Endothelial cell of umbilical vein (primary cell): Measurements from ENCODE around the gene FANCC. TPM values are rescaled to one million over a fixed set of nuclear protein-coding genes. Genes with fewer than 3 reads are reported as not detected.

Experiments
- BruUV-seq: library from RNA; stranded (reverse); fragments of 400-500 nt; replicated peaks from 2 replicates; lab custom pipeline; 2021; lab: Mats Ljungman, UMichigan
- CTCF ChIA-PET: fragments of 300-600, 350-600 bp; sonication (Branson Sonifier 250); formaldehyde crosslinking; loops from one replicate; lab custom pipeline; 2021; ENCODE audit warnings: antibody characterized with exemption, inconsistent platforms; lab: Charles Lee
- POLR2A ChIA-PET: fragments of 300-600, 350-600 bp; sonication (Branson Sonifier 250); formaldehyde crosslinking; loops from one replicate; lab custom pipeline; 2021; ENCODE audit warnings: antibody characterized with exemption, inconsistent platforms; lab: Charles Lee
- DNase-seq: peaks from one replicate; pipeline ENCODE4 v3.0.0-alpha.2; 2011; ENCODE audit warnings: low read depth, low spot score
- FAIRE-seq: peaks from 2 replicates; lab custom pipeline; 2011; peaks lifted over from hg19 to GRCh38; lab: Jason Lieb, UNC
- H2AFZ ChIP-seq: 2 replicates; pipeline ENCODE4 v1.6.0; 2012; ENCODE audit warnings: low read depth, low read length, control low read depth, inconsistent platforms
- H3K27ac ChIP-seq: 2 replicates; pipeline ENCODE4 v1.5.1; 2011; ENCODE audit warnings: low read depth, mild to moderate bottlenecking, control low read depth, low read length, moderate library complexity; ENCODE audit not compliant: insufficient read depth
- H3K27me3 ChIP-seq, 2 experiments: 2 replicates each; pipeline versions ENCODE4 v1.6.0 to v1.6.1; 2011; ENCODE audit warnings: low read length in 2 of 2, mixed read lengths in 1 of 2; ENCODE audit not compliant: control insufficient read depth in 2 of 2, insufficient read depth in 2 of 2
- H3K36me3 ChIP-seq, 2 experiments: 2 replicates in 1 of 2; 3 replicates in 1 of 2; pipeline ENCODE4 v1.5.1; 2011; ENCODE audit warnings: low read length in 2 of 2, mild to moderate bottlenecking in 1 of 2, moderate library complexity in 1 of 2; ENCODE audit not compliant: control insufficient read depth in 2 of 2, insufficient read depth in 2 of 2; ENCODE audit errors: extremely low read depth in 1 of 2
- H3K4me1 ChIP-seq: 3 replicates; pipeline ENCODE4 v1.5.1; 2011; ENCODE audit warnings: mild to moderate bottlenecking, low read length; ENCODE audit not compliant: control insufficient read depth, insufficient read depth; ENCODE audit errors: extremely low read depth
- H3K4me2 ChIP-seq: 2 replicates; pipeline ENCODE4 v1.6.1; 2011; ENCODE audit warnings: low read length, control low read depth, mixed read lengths; ENCODE audit not compliant: insufficient read depth
- H3K4me3 ChIP-seq, 3 experiments: fragments of 200-600 bp in 1 of 3; sonication (generic), shearing (Covaris generic) in 1 of 3; replicated peaks in 1 of 3; 2 replicates each; pipeline ENCODE4 v1.5.1; 2011 to 2016; ENCODE audit warnings: control low read depth in 3 of 3, low read length in 3 of 3, mild to moderate bottlenecking in 2 of 3, inconsistent platforms in 1 of 3, low read depth in 1 of 3, moderate library complexity in 1 of 3; ENCODE audit not compliant: insufficient read depth in 1 of 3
- H3K79me2 ChIP-seq: 2 replicates; pipeline ENCODE4 v1.6.0; 2012; ENCODE audit warnings: low read length, inconsistent platforms; ENCODE audit not compliant: control insufficient read depth, insufficient read depth
- H3K9ac ChIP-seq: replicated peaks from 2 replicates; pipeline ENCODE3; 2011; ENCODE audit warnings: low read length, control low read depth; ENCODE audit not compliant: insufficient read depth; ENCODE audit errors: extremely low read depth
- H3K9me1 ChIP-seq: replicated peaks from 3 replicates; pipeline ENCODE4 v1.6.0; 2011; ENCODE audit warnings: mild to moderate bottlenecking, low read length; ENCODE audit not compliant: control insufficient read depth, insufficient read depth; ENCODE audit errors: extremely low read depth
- H3K9me3 ChIP-seq: replicated peaks from 2 replicates; pipeline ENCODE4 v1.5.1; 2012; ENCODE audit warnings: low read length, inconsistent platforms; ENCODE audit not compliant: control insufficient read depth, insufficient read depth
- H4K20me1 ChIP-seq: replicated peaks from 2 replicates; pipeline ENCODE3; 2011; ENCODE audit warnings: mild to moderate bottlenecking, low read length; ENCODE audit not compliant: control insufficient read depth, insufficient read depth; ENCODE audit errors: extremely low read depth
- CTCF ChIP-seq, 2 donors: IDR thresholded peaks; 1 replicate in 1 of 2; 2 replicates in 1 of 2; pipeline ENCODE4 v1.5.1; 2011; ENCODE audit warnings: low read length in 2 of 2, mild to moderate bottlenecking in 2 of 2, moderate library complexity in 2 of 2, control low read depth in 1 of 2, inconsistent platforms in 1 of 2, low read depth in 1 of 2; ENCODE audit not compliant: insufficient read depth in 1 of 2; ENCODE audit errors: extremely low read depth in 1 of 2
- EZH2 ChIP-seq: IDR thresholded peaks from 2 replicates; pipeline ENCODE4 v1.6.1; 2012; ENCODE audit warnings: borderline replicate concordance, low read depth, mild to moderate bottlenecking, moderate library complexity, low read length, inconsistent platforms; ENCODE audit not compliant: severe bottlenecking
- FOS ChIP-seq: IDR thresholded peaks from 2 replicates; pipeline ENCODE4 v1.6.1; 2011; ENCODE audit warnings: mild to moderate bottlenecking, low read length, moderate library complexity, borderline replicate concordance; ENCODE audit not compliant: insufficient read depth
- GATA2 ChIP-seq: IDR thresholded peaks from 2 replicates; pipeline ENCODE4 v1.7.0; 2011; ENCODE audit warnings: low read depth, mild to moderate bottlenecking, moderate library complexity, mixed read lengths, low read length; ENCODE audit not compliant: insufficient read length, insufficient read depth
- JUN ChIP-seq: IDR thresholded peaks from 2 replicates; pipeline ENCODE4 v1.6.1; 2011; ENCODE audit warnings: borderline replicate concordance, low read depth; ENCODE audit not compliant: insufficient read length, insufficient read depth
- MAX ChIP-seq: IDR thresholded peaks from 2 replicates; pipeline ENCODE4 v1.6.1; 2011; ENCODE audit not compliant: insufficient read depth, insufficient read length
- MYC ChIP-seq: IDR thresholded peaks from one replicate; pipeline ENCODE4 v1.6.1; 2011; ENCODE audit warnings: mild to moderate bottlenecking, low read depth, low read length
- POLR2A ChIP-seq: IDR thresholded peaks from 2 replicates; pipeline ENCODE4 v1.6.1; 2012; ENCODE audit warnings: low read depth, mild to moderate bottlenecking, control low read depth, low read length
- POLR2AphosphoS5 ChIP-seq: IDR thresholded peaks from 2 replicates; pipeline ENCODE4 v1.6.1; 2012; ENCODE audit warnings: low read depth, mild to moderate bottlenecking, control low read depth, low read length, moderate library complexity; ENCODE audit not compliant: insufficient read depth
- dilution Hi-C: fragments of 300-500 bp; cut with MboI; formaldehyde crosslinking; loops from one replicate; pipeline ENCODE4 v1.15.0; 2019; ENCODE audit warnings: low sequenced_read_pairs; ENCODE audit not compliant: extremely low pct_ligation_motif_present
- intact Hi-C: fragments of 100-400 bp; cut with micrococcal nuclease; formaldehyde crosslinking; loops from one replicate; pipeline ENCODE4 v1.10.0; 2022
- polyA plus RNA-seq, 4 experiments: library from polyadenylated mRNA; depleted of rRNA in 3 of 4; stranded (reverse) in 3 of 4; unstranded in 1 of 4; fragments of >200 nt; gene quantifications; 2 replicates each; pipeline versions ENCODE4 v1.2.1 to v1.2.3, GENCODE V29; 2011 to 2012; ENCODE audit warnings: missing spikeins in 1 of 4
- total RNA-seq: library from RNA; stranded (reverse); gene quantifications from 2 replicates; pipeline ENCODE4 v1.2.3, GENCODE V29; 2021

The FANCC gene
- total and polyA plus RNA-seq, 2 donors (not counting 3 experiments of a cell fraction or from before 2014, with no cell fraction given), result 5.7 to 13.1 TPM

DNA sequence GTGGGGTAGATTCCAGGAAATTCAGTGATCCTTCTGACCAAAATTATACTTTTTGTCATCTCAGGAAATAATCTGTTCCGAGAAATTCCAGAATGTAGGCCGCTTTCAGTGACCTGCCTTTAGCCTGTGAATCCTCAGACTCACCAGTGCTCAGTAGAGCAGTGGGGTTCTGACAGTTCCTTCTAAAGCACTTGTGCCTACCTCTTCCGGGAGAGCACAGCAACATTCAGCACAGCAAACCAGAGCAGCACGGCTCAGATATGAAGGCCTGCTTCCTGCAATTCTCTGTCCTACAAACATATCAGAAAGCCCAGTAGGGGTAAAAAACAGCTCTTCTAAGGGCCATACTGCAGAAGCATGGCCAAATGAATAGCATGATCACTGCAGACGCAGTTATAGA, 15.0 kb downstream of the FANCC start:
- Histone ChIP-seq H2AFZ (no peak overlapping the region), H3K27ac (no peak overlapping the region), H3K9me1 (no peaks in the 10 kb centered on the region), H3K9ac (no peak overlapping the region), H3K4me3 (no peak overlapping the region), H3K36me3 (no peaks in the 10 kb centered on the region), H3K4me2 (no peak overlapping the region), H3K9me3 (no peaks in the 10 kb centered on the region), H3K27me3 (no peaks in the 10 kb centered on the region), H3K4me1 (peaks cover 26% of the 10 kb centered on the region), H4K20me1 (no peaks in the 10 kb centered on the region), H3K79me2 (peaks cover 3% of the 10 kb centered on the region)
- dilution Hi-C loops (no loop called here), intact Hi-C loops (no loop called here)
- no TSS peak for BruUV-seq
- POLR2A ChIA-PET, result no interaction called here
- DNase-seq (peak; percentile 11), FAIRE-seq (no peak)
- TF ChIP-seq MAX (no peak), EZH2 (no peak), POLR2AphosphoS5 (no peak), CTCF (IDR thresholded peaks at IDR 0.05; ENCODE audit: extremely low read depth in 1 of 2, insufficient read depth in 1 of 2, low read depth in 1 of 2, low read length in 2 of 2) (no peak), FOS (no peak), POLR2A (no peak), GATA2 (no peak), JUN (no peak), MYC (no peak)
- CTCF ChIA-PET, result no interaction called here
